Prostate gland (tissue), 2 donors: ENCODE results near the gene SLC9A7. TPM values are rescaled to one million over a fixed set of nuclear protein-coding genes. Genes with fewer than 3 reads are reported as not detected.

Source experiments
- DNase-seq: peaks from one replicate; pipeline ENCODE4 v3.0.0-alpha.2; 2019; ENCODE audit warnings: low spot score
- H3K27ac ChIP-seq, 2 donors: fragments of 200-600 bp; sonication (generic); 2 replicates each; pipeline ENCODE4 v1.5.1; 2017 to 2019
- H3K27me3 ChIP-seq: fragments of 200-600 bp; sonication (generic); replicated peaks from 2 replicates; pipeline ENCODE4 v1.5.1; 2019; ENCODE audit not compliant: insufficient read depth
- H3K36me3 ChIP-seq, 2 donors: fragments of 200-600 bp; sonication (generic); 1 replicate in 1 of 2; 2 replicates in 1 of 2; pipeline versions ENCODE4 v1.5.1 to v1.8.1; 2017 to 2019
- H3K4me1 ChIP-seq: fragments of 200-600 bp; sonication (generic); replicated peaks from 2 replicates; pipeline ENCODE4 v1.5.1; 2019
- H3K4me3 ChIP-seq, 2 donors: fragments of 200-600 bp; sonication (generic); 2 replicates each; pipeline ENCODE4 v1.5.1; 2017 to 2019
- H3K9me3 ChIP-seq: fragments of 200-600 bp; sonication (generic); 2 replicates; pipeline ENCODE4 v1.5.1; 2017
- CTCF ChIP-seq, 4 experiments: fragments of 200-600 bp in 2 of 4; fragments of 450-650 bp in 2 of 4; sonication (generic) in 2 of 4; IDR thresholded peaks; 1 replicate in 3 of 4; 2 replicates in 1 of 4; pipeline ENCODE4 v1.5.1; 2016 to 2019; ENCODE audit warnings: antibody characterized with exemption in 4 of 4, mild to moderate bottlenecking in 2 of 4, moderate library complexity in 2 of 4
- POLR2A ChIP-seq: fragments of 450-650 bp; IDR thresholded peaks from one replicate; pipeline ENCODE4 v1.6.1; 2016; ENCODE audit warnings: antibody characterized with exemption, mild to moderate bottlenecking
- POLR2AphosphoS5 ChIP-seq: sonication (generic); formaldehyde crosslinking; IDR thresholded peaks from one replicate; pipeline ENCODE4 v1.6.1; 2017; ENCODE audit warnings: antibody characterized with exemption
- WGBS: methylation state at CpG from one replicate; pipeline ENCODE4 v1.1.5; 2018; 5-methylcytosine and 5-hydroxymethylcytosine counted together
- intact Hi-C: fragments of 100-400 bp; cut with DNase I; formaldehyde crosslinking; loops from one replicate; pipeline ENCODE4 v1.14.2; 2022
- total RNA-seq, 2 donors: library from RNA; depleted of rRNA; stranded (reverse); fragments of >200 nt; gene quantifications; one replicate each; pipeline ENCODE4 v1.1.0, GENCODE V29; 2016

SLC9A7 gene
- total RNA-seq, 2 donors from 2014 or later, result 16.5 to 36.5 TPM

- no peaks in the 10 kb centered on the region for H3K4me1 ChIP-seq
- no peak overlapping the region for H3K4me3 ChIP-seq
- no peaks in the 10 kb centered on the region for H3K9me3 ChIP-seq
- TF ChIP-seq POLR2AphosphoS5, result no peak
- no peak for TF ChIP-seq CTCF (IDR thresholded peaks at IDR 0.05)
- no peak for TF ChIP-seq POLR2A
- H3K27ac ChIP-seq, result no peak overlapping the region
- 91% methylated on average over 1 of the region's 1 CpG for WGBS
- no peak for DNase-seq
- no peaks in the 10 kb centered on the region for H3K27me3 ChIP-seq
- no peaks in the 10 kb centered on the region for H3K36me3 ChIP-seq
- intact Hi-C loops, result no loop called here
Measured at GRCh38 chrX:46743046-46743445, 15.9 kb downstream of the SLC9A7 start.

DNA sequence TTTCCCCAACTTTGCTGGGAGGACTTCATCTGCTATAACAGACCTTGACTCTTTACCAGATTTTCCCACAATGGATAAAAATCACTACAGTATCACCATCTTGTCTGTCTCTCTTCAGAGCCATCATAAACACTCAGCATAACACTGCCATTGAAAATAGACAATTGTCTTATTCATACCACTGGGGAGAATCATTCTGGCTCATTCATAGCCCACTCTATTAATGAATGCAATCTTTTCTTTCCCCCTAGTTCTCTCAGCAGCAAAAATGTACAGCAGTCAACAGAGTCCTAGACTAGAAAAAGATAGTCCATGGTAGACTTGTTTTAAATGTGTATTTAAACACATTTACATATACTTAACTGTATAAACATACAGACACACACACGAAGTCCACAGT lies 19.2 kb downstream of the SLC9A7 start:
- TF ChIP-seq POLR2A (no peak), POLR2AphosphoS5 (peak; percentile 4)
- DNase-seq, result no peak
- Histone ChIP-seq H3K27me3 (no peaks in the 10 kb centered on the region), H3K4me1 (no peaks in the 10 kb centered on the region), H3K9me3 (no peaks in the 10 kb centered on the region), H3K36me3 (no peaks in the 10 kb centered on the region), H3K4me3 (no peak overlapping the region), H3K27ac (peak overlapping the region in 1 of 2 donors; percentile 16)
- WGBS, result 33% methylated on average over 1 of the region's 1 CpG
- intact Hi-C loops, result no loop called here

GRCh38 chrX:46737462-46737861 lies 21.5 kb downstream of the SLC9A7 start:
- Histone ChIP-seq H3K9me3 (no peaks in the 10 kb centered on the region), H3K36me3 (no peaks in the 10 kb centered on the region), H3K4me1 (no peaks in the 10 kb centered on the region), H3K4me3 (no peak overlapping the region), H3K27me3 (no peaks in the 10 kb centered on the region), H3K27ac (no peak overlapping the region)
- intact Hi-C loops, result no loop called here
- 100% methylated on average over 2 of the region's 2 CpGs for WGBS
- no peak for DNase-seq
- TF ChIP-seq CTCF (IDR thresholded peaks at IDR 0.05) (no peak), POLR2AphosphoS5 (no peak), POLR2A (no peak)

GRCh38 chrX:46737041-46737440 lies 21.9 kb downstream of the SLC9A7 start:
- no peaks in the 10 kb centered on the region for H3K36me3 ChIP-seq
- TF ChIP-seq POLR2AphosphoS5 (no peak), POLR2A (no peak), CTCF (IDR thresholded peaks at IDR 0.05) (no peak)
- H3K4me3 ChIP-seq, result no peak overlapping the region
- no peaks in the 10 kb centered on the region for H3K9me3 ChIP-seq
- no peaks in the 10 kb centered on the region for H3K4me1 ChIP-seq
- DNase-seq, result no peak
- H3K27me3 ChIP-seq, result no peaks in the 10 kb centered on the region
- H3K27ac ChIP-seq, result no peak overlapping the region
- intact Hi-C loops, result no loop called here

GRCh38 chrX:46735622-46736021 lies 23.3 kb downstream of the SLC9A7 start:
- H3K36me3 ChIP-seq, result no peaks in the 10 kb centered on the region
- 90% methylated on average over 2 of the region's 2 CpGs for WGBS
- intact Hi-C loops, result no loop called here
- H3K27me3 ChIP-seq, result no peaks in the 10 kb centered on the region
- no peak overlapping the region for H3K4me3 ChIP-seq
- H3K4me1 ChIP-seq, result no peaks in the 10 kb centered on the region
- no peak for DNase-seq
- no peaks in the 10 kb centered on the region for H3K9me3 ChIP-seq
- H3K27ac ChIP-seq, result no peak overlapping the region
- TF ChIP-seq CTCF (IDR thresholded peaks at IDR 0.05) (no peak), POLR2AphosphoS5 (no peak), POLR2A (no peak)
